CD4-positive, alpha-beta T cell treated with Interleukin-12 subunit alpha and Interleukin-12 subunit beta, for 1 hour (primary cell): ENCODE measurements around the gene ADM.

Source experiments
- DNase-seq: peaks from one replicate; pipeline ENCODE4 v3.0.0-alpha.2; 2020

The ADM gene

DNA sequence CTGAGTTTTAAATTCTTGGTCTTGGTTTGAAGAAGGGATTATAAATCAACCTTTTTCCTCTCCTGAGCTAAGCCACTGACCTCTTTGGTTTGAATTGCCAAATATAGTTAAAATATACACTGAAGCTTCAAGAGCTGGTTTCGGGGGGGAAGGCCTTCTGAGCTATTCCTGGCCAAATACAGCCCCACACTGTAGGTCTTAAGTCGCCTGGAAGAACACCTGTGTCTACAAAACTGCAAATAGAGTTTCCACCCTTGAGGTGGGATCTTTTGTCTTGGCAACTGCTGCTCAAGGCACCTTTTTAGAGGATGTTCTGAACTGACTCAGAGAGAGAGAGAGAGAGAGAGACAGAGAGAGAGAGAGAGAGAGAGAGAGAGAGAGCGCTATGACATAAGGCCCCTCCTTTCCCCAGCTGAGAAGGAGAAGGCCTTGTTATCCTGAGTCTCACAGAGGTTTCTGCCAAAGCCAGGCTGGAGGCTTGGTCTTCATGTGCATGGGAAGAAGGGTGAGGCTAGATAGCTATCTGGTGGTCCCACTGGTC lies 5.5 kb downstream of the ADM start:
- DNase-seq = no peak

DNA sequence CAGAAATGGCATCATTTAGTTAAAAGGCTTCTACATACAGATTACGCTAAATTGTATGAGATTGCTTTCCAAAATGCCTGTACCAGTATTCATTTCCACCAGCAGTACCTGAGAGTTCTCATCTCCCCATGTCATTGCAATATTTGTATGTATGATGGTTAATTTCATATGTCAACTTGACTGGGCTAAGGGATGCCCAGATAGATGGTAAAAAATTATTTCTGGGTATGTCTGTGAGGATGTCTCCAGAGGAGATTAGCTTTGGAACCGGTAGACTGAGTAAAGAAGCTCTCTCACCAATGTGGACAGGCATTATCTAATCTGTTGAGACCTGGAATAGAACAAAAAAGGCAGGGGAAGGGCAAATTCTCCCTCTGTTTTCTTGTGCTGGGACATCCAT lies 6.9 kb downstream of the ADM start:
- DNase-seq = no peak

DNA sequence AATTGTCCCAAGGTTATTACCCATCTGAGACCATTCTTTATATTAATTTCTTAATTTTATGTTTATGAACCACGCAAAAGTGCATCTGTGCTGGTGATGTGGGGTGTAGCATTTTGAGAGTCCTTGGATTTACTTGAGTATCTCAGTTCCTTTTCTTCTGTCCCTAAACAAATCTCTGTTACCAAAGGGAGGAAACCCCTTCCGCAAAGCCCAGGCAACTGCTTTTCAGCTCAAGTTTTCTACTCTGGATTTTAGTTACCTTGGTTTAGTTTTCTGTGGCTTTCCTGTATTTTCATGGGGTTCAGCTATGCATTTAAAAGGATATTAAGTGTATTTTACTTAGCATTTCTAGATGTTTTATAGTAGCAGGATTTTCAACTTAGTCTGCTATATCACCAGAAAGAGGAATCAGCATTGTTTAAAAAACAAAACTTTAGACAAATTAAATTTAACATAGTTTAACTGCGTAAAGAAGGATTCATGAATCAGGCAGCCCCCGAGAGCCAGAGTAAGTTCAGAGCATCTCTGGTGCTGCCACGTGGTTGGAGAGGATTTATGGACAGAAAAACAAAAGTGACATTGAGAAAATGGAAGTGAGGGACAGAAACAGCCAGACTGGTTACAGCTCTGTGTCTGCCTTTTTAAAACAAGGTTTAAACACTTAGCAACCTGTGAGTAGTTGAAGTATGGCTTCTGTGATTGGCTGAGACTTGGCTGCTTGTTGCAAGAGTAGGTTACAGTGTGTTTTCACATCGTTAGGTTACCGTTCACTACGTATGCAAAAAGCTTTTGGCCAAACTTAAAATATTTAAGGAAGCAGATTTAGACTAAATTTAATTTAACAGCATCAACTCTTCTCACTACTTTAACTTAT lies 9.6 kb downstream of the ADM start:
- peak; percentile 49 for DNase-seq

GRCh38 chr11:10315083-10315482 lies 10.2 kb downstream of the ADM start:
- DNase-seq = no peak

DNA sequence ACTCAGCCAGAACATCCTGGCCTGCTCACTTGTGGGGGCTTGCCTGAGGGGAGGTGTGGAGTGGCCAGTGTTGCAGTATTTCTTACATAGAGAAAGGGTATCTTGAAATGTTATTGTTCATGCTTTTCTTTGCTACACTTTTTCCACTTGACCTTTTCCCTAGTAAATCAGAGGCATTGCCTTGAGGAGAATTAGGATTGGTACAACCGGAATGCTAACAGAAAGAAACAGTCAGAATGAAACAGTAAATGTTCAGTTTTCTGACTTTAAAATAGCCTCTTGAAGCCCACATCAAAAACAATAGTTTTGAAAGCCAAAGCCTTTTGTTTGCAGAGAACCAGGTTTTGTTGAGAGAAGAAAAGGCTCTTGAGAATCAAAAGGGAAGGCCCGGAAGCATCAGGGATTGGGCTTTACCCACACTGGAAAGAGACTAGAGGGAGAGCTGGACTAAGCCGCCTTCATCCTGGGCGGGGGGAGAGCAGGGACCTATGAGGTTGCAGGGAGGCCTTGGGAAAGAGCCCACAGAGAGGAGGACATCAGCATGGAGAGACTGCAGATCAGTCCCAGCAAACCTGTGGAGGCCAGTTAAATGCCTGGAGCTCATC lies 12.4 kb downstream of the ADM start:
- DNase-seq = no peak

DNA sequence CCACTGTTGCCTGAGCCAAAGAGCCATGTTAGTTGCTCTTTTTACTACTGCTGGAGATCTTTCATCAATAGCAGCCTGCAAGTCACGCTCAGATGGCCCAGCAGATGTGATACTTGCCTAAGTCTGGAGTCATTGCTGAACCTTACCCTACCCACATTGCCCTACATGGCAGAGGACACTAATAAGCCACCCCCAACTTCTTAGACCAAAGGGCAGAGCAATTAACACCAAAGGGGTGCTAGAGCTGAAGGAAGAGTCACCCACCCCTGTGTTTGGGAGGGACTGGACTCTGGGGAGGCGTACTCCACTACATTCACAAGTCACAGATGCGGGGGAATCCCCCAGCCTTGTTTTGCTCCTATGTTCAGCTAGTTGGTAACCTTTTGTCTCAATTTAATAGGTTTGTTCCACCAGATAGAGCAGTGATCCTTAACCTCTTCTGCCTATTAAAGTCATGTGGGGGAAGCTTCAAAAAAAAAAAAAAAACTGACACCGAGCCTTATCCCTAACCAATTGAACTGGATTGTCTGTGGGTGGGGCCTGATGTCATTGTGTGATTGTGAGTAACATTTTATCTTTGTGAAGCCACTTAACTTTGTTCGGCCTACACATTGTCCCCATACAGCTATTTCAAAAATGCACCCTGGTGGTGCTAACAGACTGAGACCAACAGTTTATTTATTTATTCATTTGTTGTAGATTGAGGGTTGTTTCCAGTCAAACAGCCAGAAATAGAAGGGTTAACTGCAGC lies 13.1 kb downstream of the ADM start:
- no peak for DNase-seq

DNA sequence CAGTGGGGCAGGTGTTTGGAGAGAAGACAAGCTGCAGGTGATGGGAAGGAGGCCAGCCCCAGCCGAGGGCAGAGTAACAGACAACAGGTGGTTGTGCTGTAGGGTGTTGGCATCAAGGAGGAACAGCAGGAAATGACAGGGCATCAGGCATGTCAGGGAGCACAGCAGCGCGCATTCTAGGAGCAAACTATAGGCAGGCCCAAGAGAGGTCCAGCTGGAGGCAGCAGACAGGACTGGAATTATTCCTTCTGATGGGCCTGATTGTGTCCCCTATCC lies 13.6 kb downstream of the ADM start:
- DNase-seq = no peak

- no peak for DNase-seq
Observed at GRCh38 chr11:10319702-10320558, 15.1 kb downstream of the ADM start.

DNA sequence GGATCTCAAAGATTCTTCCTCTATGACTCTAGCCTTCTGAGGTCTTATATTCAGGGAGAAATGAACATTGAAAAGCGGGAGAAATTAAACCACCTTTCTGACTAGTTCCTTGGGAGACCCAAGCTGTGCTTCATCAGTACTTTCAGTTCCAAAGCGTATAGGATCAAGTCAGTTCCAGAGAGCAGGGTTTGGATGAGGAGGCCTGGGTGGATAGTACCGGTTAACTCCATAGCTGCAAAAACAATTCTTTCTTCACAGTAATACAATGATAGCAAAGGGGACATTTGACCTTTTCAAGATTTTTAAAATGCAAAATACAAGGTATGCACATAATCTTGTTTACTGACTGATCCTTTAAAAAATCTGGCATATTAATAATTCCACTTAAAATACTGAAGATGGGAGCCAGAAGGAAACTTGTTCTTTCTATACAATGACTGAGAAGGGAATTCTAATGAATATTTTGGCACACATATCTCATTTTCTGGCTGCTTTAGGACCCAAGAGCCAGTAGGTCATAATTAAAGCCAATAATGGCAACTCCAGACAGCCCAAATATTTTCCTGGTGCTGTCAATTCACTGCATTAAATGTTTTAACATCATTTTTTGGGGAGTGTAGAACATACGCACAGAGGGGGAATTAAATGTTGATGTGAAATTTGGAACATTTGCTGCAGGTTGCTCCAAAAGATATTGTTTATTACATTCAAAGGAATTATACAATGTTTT lies 16.0 kb downstream of the ADM start:
- DNase-seq = no peak

DNA sequence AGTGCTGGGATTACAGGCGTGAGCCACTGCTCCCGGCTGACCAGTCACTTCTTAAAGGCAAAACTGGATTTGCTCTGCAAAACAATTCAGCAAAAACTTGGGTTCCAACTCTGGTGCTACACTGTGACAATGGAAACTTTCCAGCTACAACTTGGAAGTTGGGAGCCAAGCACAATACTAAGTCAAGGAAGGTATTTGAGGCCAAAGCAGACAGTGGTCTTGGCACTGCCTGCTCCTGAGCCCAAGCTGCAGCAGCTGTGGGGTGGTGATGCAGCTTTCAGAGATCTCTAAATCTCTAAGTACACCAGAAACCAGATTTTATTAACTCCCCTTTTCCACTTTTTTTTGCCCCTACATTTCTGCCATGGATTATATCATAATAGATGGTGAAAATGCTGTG lies 17.5 kb downstream of the ADM start:
- DNase-seq = no peak

- peak; percentile 44 for DNase-seq
Observed at GRCh38 chr11:10322830-10323792, 18.2 kb downstream of the ADM start.

GRCh38 chr11:10323793-10324170 lies 18.9 kb downstream of the ADM start:
- no peak for DNase-seq

DNA sequence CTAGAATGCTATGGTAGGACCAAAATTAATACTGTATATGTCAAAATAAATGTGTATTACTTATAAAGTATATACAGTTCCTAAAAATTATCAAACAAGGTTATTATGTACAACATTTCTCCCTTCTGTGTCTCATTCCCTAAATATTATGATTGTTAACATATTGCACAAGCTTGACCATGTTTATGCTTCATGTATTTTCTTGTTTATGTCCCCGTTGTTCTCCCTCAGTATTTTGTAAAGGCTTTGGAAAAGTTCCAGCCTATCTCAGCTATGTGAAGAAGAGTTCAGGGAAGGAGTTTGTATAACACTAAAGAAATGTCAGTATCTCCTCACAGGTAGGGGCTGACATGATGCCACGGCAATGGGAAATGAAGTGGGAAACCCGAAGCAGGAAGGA lies 19.6 kb downstream of the ADM start:
- no peak for DNase-seq

DNA sequence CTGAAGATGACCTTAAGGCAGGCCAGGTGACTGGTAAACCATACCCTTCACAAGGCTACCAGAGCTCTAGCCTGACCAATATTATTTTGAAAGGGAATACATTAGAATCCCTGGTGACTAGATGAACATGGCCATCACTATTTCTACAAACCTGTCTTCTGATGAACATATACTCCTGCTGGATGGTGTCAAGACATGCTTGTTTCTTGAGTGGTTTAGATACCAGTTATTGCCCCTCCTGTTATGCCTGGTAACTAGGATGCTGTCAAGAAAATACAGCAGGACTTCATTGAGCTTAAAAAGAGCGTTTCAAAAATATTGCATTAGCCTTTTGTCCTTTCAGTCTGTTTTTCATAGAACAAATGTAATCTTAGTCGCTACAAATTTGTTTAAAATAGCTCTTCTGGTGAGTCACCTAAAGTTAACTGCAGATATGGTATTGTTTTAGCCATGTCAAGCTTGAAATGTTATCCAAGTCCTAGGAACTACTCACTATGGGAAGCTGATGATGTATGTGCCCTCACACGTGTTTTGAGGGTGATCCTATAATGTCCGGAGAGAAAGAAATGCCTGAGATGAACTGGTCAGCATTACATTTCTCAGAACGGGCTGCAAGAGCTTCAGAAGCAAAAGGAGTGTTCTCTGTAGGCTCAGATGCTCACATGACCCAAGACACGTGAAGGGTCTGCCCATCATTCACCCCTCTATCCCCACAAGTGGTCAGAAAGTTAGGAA lies 20.6 kb downstream of the ADM start:
- no peak for DNase-seq

- no peak for DNase-seq
Observed at GRCh38 chr11:10326012-10326964, 21.4 kb downstream of the ADM start.

DNA sequence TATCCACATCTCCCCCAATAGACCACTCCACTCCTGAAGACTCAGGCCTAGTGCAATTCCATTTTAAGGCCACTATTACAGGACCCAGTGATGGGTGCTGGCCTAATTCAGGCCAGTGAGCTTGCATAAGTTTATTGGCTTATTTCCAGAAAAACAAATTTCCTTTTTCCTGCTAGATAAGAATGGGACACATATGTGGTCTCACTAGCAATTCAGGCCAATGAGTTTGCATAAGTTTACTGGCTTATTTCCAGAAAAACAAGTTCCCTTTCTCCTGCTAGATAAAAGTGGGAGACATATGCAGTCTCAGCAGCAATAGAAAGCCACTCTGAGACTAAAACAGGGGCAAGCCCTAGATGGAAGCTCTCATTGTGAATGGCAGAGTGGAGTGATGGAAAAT lies 22.4 kb downstream of the ADM start:
- DNase-seq = no peak

GRCh38 chr11:10328314-10329098 lies 23.6 kb downstream of the ADM start:
- no peak for DNase-seq

GRCh38 chr11:10329356-10329755 lies 24.5 kb downstream of the ADM start:
- DNase-seq = no peak
